HepG2 (cell line): ENCODE data around the gene JADE3. TPM values are rescaled to one million over a fixed set of nuclear protein-coding genes. Genes with fewer than 3 reads are reported as not detected.
A peak's percentile ranks its signal among the peaks of the same experiment; 100 is the strongest.

Source experiments
- ATAC-seq: fragments of 200-7000 bp; cut with Tn5 transposase; 3 replicates; pipeline ENCODE4 v1.9.1; 2020; ENCODE audit warnings: mild to moderate bottlenecking, moderate library complexity
- BruUV-seq: library from RNA; stranded (reverse); fragments of 400-500 nt; replicated peaks from 2 replicates; lab custom pipeline; 2021; lab: Mats Ljungman, UMichigan
- CTCF ChIA-PET: fragments of 300-600 bp; formaldehyde crosslinking; extraction: SDS; loops from one replicate; lab custom pipeline; 2021; ENCODE audit warnings: low total read pairs, inconsistent platforms, low intra/inter-chr PET ratio; lab: Yijun Ruan, JAX
- POLR2A ChIA-PET: fragments of 350-600 bp; sonication (Branson Sonifier 250); formaldehyde crosslinking; loops from one replicate; lab custom pipeline; 2020; ENCODE audit warnings: antibody characterized with exemption, inconsistent platforms; lab: Yijun Ruan, JAX
- DNase-seq: peaks from one replicate; pipeline ENCODE4 v3.0.0-alpha.2; 2015; ENCODE audit warnings: low spot score
- FAIRE-seq: peaks from 3 replicates; lab custom pipeline; 2011; peaks lifted over from hg19 to GRCh38; lab: Jason Lieb, UNC
- H2AFZ ChIP-seq: one replicate; pipeline ENCODE4 v1.6.1; 2011; ENCODE audit warnings: low read length, inconsistent platforms
- H3K27ac ChIP-seq: fragments of 300-600 bp; 3 replicates; pipeline ENCODE4 v1.8.0; 2011; ENCODE audit warnings: mixed run types, mild to moderate bottlenecking, mixed read lengths, low read length, inconsistent platforms; ENCODE audit not compliant: insufficient read depth; ENCODE audit errors: extremely low read length
- H3K27me3 ChIP-seq, 2 experiments: fragments of 200-600 bp in 1 of 2; 2 replicates in 1 of 2; 3 replicates in 1 of 2; pipeline versions ENCODE4 v1.6.0 to v1.8.0; 2011; ENCODE audit warnings: low read length in 2 of 2, mild to moderate bottlenecking in 2 of 2, moderate library complexity in 2 of 2, inconsistent platforms in 1 of 2; ENCODE audit not compliant: insufficient read depth in 2 of 2, control insufficient read depth in 1 of 2
- H3K36me3 ChIP-seq, 2 experiments: fragments of 200-600 bp in 1 of 2; replicated peaks in 1 of 2; 2 replicates in 1 of 2; 3 replicates in 1 of 2; pipeline versions ENCODE4 v1.5.1 to v1.8.0; 2011; ENCODE audit warnings: low read length in 2 of 2, inconsistent platforms in 1 of 2; ENCODE audit not compliant: insufficient read depth in 2 of 2, control insufficient read depth in 1 of 2
- H3K4me1 ChIP-seq: 2 replicates; pipeline ENCODE4 v1.5.1; 2012; ENCODE audit warnings: low read length, inconsistent platforms; ENCODE audit not compliant: insufficient read depth
- H3K4me2 ChIP-seq: 2 replicates; pipeline ENCODE4 v1.6.0; 2011; ENCODE audit warnings: low read depth, low read length, inconsistent platforms
- H3K4me3 ChIP-seq, 3 experiments: fragments of 200-600 bp in 1 of 3; sonication (generic), shearing (Covaris generic) in 1 of 3; replicated peaks in 1 of 3; 2 replicates each; pipeline ENCODE4 v1.5.1; 2011 to 2016; ENCODE audit warnings: low read length in 3 of 3, inconsistent platforms in 2 of 3, low read depth in 2 of 3, mild to moderate bottlenecking in 2 of 3, control low read depth in 1 of 3, mixed read lengths in 1 of 3; ENCODE audit not compliant: insufficient read depth in 1 of 3
- H3K79me2 ChIP-seq: one replicate; pipeline ENCODE4 v1.6.1; 2011; ENCODE audit warnings: low read length, inconsistent platforms; ENCODE audit not compliant: insufficient read depth
- H3K9ac ChIP-seq: 2 replicates; pipeline ENCODE4 v1.6.0; 2011; ENCODE audit warnings: mild to moderate bottlenecking, low read depth, low read length, inconsistent platforms; ENCODE audit not compliant: insufficient read depth
- H3K9me3 ChIP-seq: 2 replicates; pipeline ENCODE4 v1.5.1; 2012; ENCODE audit warnings: mild to moderate bottlenecking, low read length
- H4K20me1 ChIP-seq: 2 replicates; pipeline ENCODE4 v1.6.0; 2011; ENCODE audit warnings: inconsistent platforms, mild to moderate bottlenecking, low read length, moderate library complexity; ENCODE audit not compliant: insufficient read depth
- EP300 ChIP-seq, 3 experiments: sonication (generic) in 1 of 3; formaldehyde crosslinking in 1 of 3; IDR thresholded peaks; 2 replicates each; pipeline versions ENCODE4 v1.5.1 to v1.6.1; 2011 to 2020; ENCODE audit warnings: low read depth in 2 of 3, low read length in 2 of 3, borderline replicate concordance in 1 of 3, improper control_type of control experiment in 1 of 3, mild to moderate bottlenecking in 1 of 3, missing genetic modification reagents in 1 of 3, moderate library complexity in 1 of 3
- HMG20A ChIP-seq: IDR thresholded peaks from 2 replicates; pipeline ENCODE4 v1.6.1; 2016; ENCODE audit warnings: borderline replicate concordance
- KDM5A ChIP-seq: fragments of 200-600 bp; sonication (generic); IDR thresholded peaks from 2 replicates; pipeline ENCODE4 v1.7.0; 2018; ENCODE audit warnings: antibody characterized with exemption, mild to moderate bottlenecking, low read length, borderline replicate concordance
- MLXIP ChIP-seq: sonication (generic); formaldehyde crosslinking; IDR thresholded peaks from 2 replicates; pipeline ENCODE4 v1.9.0; 2021; ENCODE audit warnings: missing genetic modification reagents, borderline replicate concordance
- NBN ChIP-seq: fragments of 450-650 bp; conservative IDR thresholded peaks from 2 replicates; pipeline ENCODE4 v1.6.1; 2017
- NR2F2 ChIP-seq: IDR thresholded peaks from 2 replicates; pipeline ENCODE4 v1.6.1; 2012; ENCODE audit warnings: low read depth, inconsistent platforms, borderline replicate concordance
- NR2F6 ChIP-seq, 2 experiments: IDR thresholded peaks; 2 replicates each; pipeline ENCODE4 v1.6.1; 2016; ENCODE audit warnings: antibody characterized with exemption in 1 of 2, mild to moderate bottlenecking in 1 of 2
- REXO4 ChIP-seq: sonication (generic); formaldehyde crosslinking; IDR thresholded peaks from 2 replicates; pipeline ENCODE4 v1.8.0; 2022; ENCODE audit warnings: missing genetic modification reagents, mild to moderate bottlenecking, borderline replicate concordance
- SRSF9 ChIP-seq: fragments of 200-400 bp; formaldehyde crosslinking; IDR thresholded peaks from 2 replicates; pipeline ENCODE4 v1.6.1; 2018; ENCODE audit warnings: borderline replicate concordance, mild to moderate bottlenecking, low read depth, low read length; ENCODE audit not compliant: insufficient read depth, poor library complexity, severe bottlenecking
- TCF7 ChIP-seq: sonication (generic); IDR thresholded peaks from 2 replicates; pipeline ENCODE4 v1.6.1; 2016; ENCODE audit warnings: antibody characterized with exemption, low read depth
- ZKSCAN8 ChIP-seq: IDR thresholded peaks from 2 replicates; pipeline ENCODE4 v1.6.1; 2016; ENCODE audit warnings: borderline replicate concordance, missing genetic modification reagents, missing compliant biosample characterization
- ZNF142 ChIP-seq: sonication (generic); formaldehyde crosslinking; IDR thresholded peaks from 2 replicates; pipeline ENCODE4 v1.4.0; 2020; ENCODE audit warnings: missing genetic modification reagents
- ZNF205 ChIP-seq: IDR thresholded peaks from 2 replicates; pipeline ENCODE4 v1.6.1; 2018; ENCODE audit warnings: missing biosample characterization, missing genetic modification reagents
- WGBS: methylation state at CpG from one replicate; pipeline ENCODE4 v1.1.6; 2017; ENCODE audit warnings: low lambda C conversion rate; 5-methylcytosine and 5-hydroxymethylcytosine counted together
- in situ Hi-C: cut with HindIII; loops from 2 replicates; pipeline ENCODE4 v1.10.0; 2017; ENCODE audit warnings: low pct_unique_long_range_greater_than_20kb; ENCODE audit not compliant: extremely low pct_ligation_motif_present
- intact Hi-C: fragments of 100-400 bp; cut with micrococcal nuclease; formaldehyde crosslinking; loops from one replicate; pipeline ENCODE4 v1.10.0; 2022; ENCODE audit not compliant: unreplicated experiment
- polyA plus RNA-seq, 8 experiments: library from polyadenylated mRNA; depleted of rRNA in 3 of 8; stranded (reverse) in 7 of 8; unstranded in 1 of 8; fragments of >200 nt; fragmentation: Illumina TruSeq in 4 of 8; extraction: Trizol in 4 of 8; gene quantifications; 2 replicates each; pipeline versions ENCODE4 v1.2.1 to v1.2.3, GENCODE V29; 2011 to 2016; ENCODE audit warnings: low read depth in 4 of 8, missing spikeins in 1 of 8, mixed read lengths in 1 of 8; ENCODE audit not compliant: insufficient read depth in 1 of 8
- total RNA-seq, 5 experiments: library from RNA; depleted of rRNA; stranded (reverse); fragments of >200 nt; fragmentation: Illumina TruSeq; extraction: Trizol; gene quantifications; 2 replicates each; pipeline ENCODE4 v1.2.3, GENCODE V29; 2016; ENCODE audit warnings: low read depth in 1 of 5

Gene JADE3
- total and polyA plus RNA-seq, 2 of the 13 experiments (the other 11 are each of a cell fraction or from before 2014, with no cell fraction given) = 7.7 to 7.8 TPM

- TF ChIP-seq ZNF142 = no peak
- TF ChIP-seq TCF7 = peak; percentile 25; the same call in 1 of the 2 replicates
- TF ChIP-seq KDM5A = no peak
Observed at GRCh38 chrX:47080915-47081236, 168.7 kb downstream of the JADE3 start (continued).

- Histone ChIP-seq H3K4me1 (peaks cover 27% of the 10 kb centered on the region), H3K9me3 (no peaks in the 10 kb centered on the region), H3K79me2 (no peaks in the 10 kb centered on the region), H3K9ac (peak overlapping the region; percentile 8; the same call in 1 of the 2 replicates), H2AFZ (no peak overlapping the region), H3K27ac (peak overlapping the region; percentile 47), H4K20me1 (no peaks in the 10 kb centered on the region), H3K27me3 (no peaks in the 10 kb centered on the region), H3K4me3 (no peak overlapping the region), H3K4me2 (0 out of 2 replicates have a peak overlapping the region, but pooled peaks have one; percentile 7), H3K36me3 (peaks cover 3 to 12% of the 10 kb centered on the region in 2 experiments; a peak in 1 of 5 replicates)
- ChIA-PET CTCF (no interaction called here), POLR2A (no interaction called here)
- intact Hi-C loops = loop anchor here (5.0 kb wide), 1 partner anchor 59 kb away; no protein-coding TSS in a partner anchor
- in situ Hi-C loops = loop anchor here (5.0 kb wide), 1 partner anchor 179 kb away; the partner anchor contains the start of gene JADE3
- FAIRE-seq (no peak), DNase-seq (no peak), ATAC-seq (no peak)
- no TSS peak for BruUV-seq
- WGBS = 40% methylated on average over 4 of the region's 4 CpGs
- TF ChIP-seq ZKSCAN8 (CRISPR knock-in tag) (no peak), NBN (no peak), NR2F2 (peak; percentile 74), NR2F6 (IDR thresholded peaks at IDR 0.05) (peak; percentile 73), NR2F6 (CRISPR knock-in tag; IDR thresholded peaks at IDR 0.05) (no peak), MLXIP (no peak), ZNF205 (CRISPR knock-in tag) (no peak), SRSF9 (no peak), EP300 (IDR thresholded peaks at IDR 0.05; ENCODE audit: low read depth in 2 of 2, low read length in 2 of 2) (peak in 1 of 2 experiments; percentile 62; a peak in 1 of 4 replicates), EP300 (CRISPR knock-in tag; IDR thresholded peaks at IDR 0.05; ENCODE audit: borderline replicate concordance) (no peak), TCF7 (peak; percentile 60; the same call in 1 of the 2 replicates), REXO4 (CRISPR knock-in tag) (no peak), HMG20A (peak; percentile 41; the same call in 1 of the 2 replicates)
Observed at GRCh38 chrX:47091149-47091775, 179.0 kb downstream of the JADE3 start.
